Neuronal stem cell (in vitro differentiated cells): ENCODE measurements around the gene LSAMP.

Source experiments
- DNase-seq: peaks from one replicate; pipeline ENCODE4 v3.0.0-alpha.2; 2013; ENCODE audit warnings: low spot score
- H2AFZ ChIP-seq: one replicate; pipeline ENCODE4 v1.6.1; 2013; ENCODE audit warnings: mild to moderate bottlenecking, low read length, inconsistent platforms
- H2AK5ac ChIP-seq: 2 replicates; pipeline ENCODE4 v1.6.1; 2013; ENCODE audit warnings: low read depth, mild to moderate bottlenecking, inconsistent platforms, low read length, moderate library complexity, mixed read lengths
- H2BK120ac ChIP-seq: 2 replicates; pipeline ENCODE4 v1.6.1; 2013; ENCODE audit warnings: low read depth, mild to moderate bottlenecking, inconsistent platforms, low read length, moderate library complexity, mixed read lengths
- H2BK12ac ChIP-seq: one replicate; pipeline ENCODE4 v1.6.1; 2013; ENCODE audit warnings: low read length, inconsistent platforms
- H2BK15ac ChIP-seq: 2 replicates; pipeline ENCODE4 v1.6.1; 2013; ENCODE audit warnings: mild to moderate bottlenecking, low read length, inconsistent platforms, mixed read lengths
- H2BK5ac ChIP-seq: one replicate; pipeline ENCODE4 v1.6.1; 2013; ENCODE audit warnings: inconsistent platforms, mild to moderate bottlenecking, low read length, moderate library complexity
- H3K14ac ChIP-seq: one replicate; pipeline ENCODE4 v1.6.1; 2013; ENCODE audit warnings: low read length, inconsistent platforms
- H3K18ac ChIP-seq: 2 replicates; pipeline ENCODE4 v1.6.1; 2013; ENCODE audit warnings: low read length, inconsistent platforms
- H3K23ac ChIP-seq: 2 replicates; pipeline ENCODE4 v1.6.1; 2013; ENCODE audit warnings: low read depth, mild to moderate bottlenecking, mixed read lengths, low read length, inconsistent platforms; ENCODE audit not compliant: poor library complexity
- H3K27ac ChIP-seq: replicated peaks from 3 replicates; pipeline ENCODE4 v1.5.1; 2013; ENCODE audit warnings: low read length, inconsistent platforms
- H3K27me3 ChIP-seq, 3 experiments: 2 replicates each; pipeline ENCODE4 v1.6.1; 2013; ENCODE audit warnings: low read length in 3 of 3, mild to moderate bottlenecking in 2 of 3, inconsistent platforms in 1 of 3, low read depth in 1 of 3, mixed read lengths in 1 of 3, moderate library complexity in 1 of 3; ENCODE audit not compliant: control insufficient read depth in 3 of 3, insufficient read depth in 3 of 3
- H3K36me3 ChIP-seq, 2 donors: replicated peaks in 1 of 2; 2 replicates each; pipeline ENCODE4 v1.6.1; 2013; ENCODE audit warnings: low read length in 2 of 2; ENCODE audit not compliant: control insufficient read depth in 2 of 2, insufficient read depth in 2 of 2
- H3K4ac ChIP-seq: 2 replicates; pipeline ENCODE4 v1.6.1; 2013; ENCODE audit warnings: inconsistent platforms, mild to moderate bottlenecking, low read length, moderate library complexity
- H3K4me1 ChIP-seq, 2 donors: 1 replicate in 1 of 2; 2 replicates in 1 of 2; pipeline ENCODE4 v1.6.1; 2013; ENCODE audit warnings: low read length in 2 of 2, low read depth in 1 of 2; ENCODE audit not compliant: control insufficient read depth in 2 of 2, insufficient read depth in 1 of 2
- H3K4me2 ChIP-seq: one replicate; pipeline ENCODE4 v1.6.1; 2013; ENCODE audit warnings: mild to moderate bottlenecking, low read length, inconsistent platforms; ENCODE audit not compliant: insufficient read depth, poor library complexity, severe bottlenecking
- H3K4me3 ChIP-seq, 2 donors: 2 replicates each; pipeline ENCODE4 v1.5.1; 2013; ENCODE audit warnings: low read length in 2 of 2, mild to moderate bottlenecking in 2 of 2, inconsistent platforms in 1 of 2, moderate library complexity in 1 of 2
- H3K79me1 ChIP-seq: one replicate; pipeline ENCODE4 v1.6.1; 2013; ENCODE audit warnings: low read depth, mild to moderate bottlenecking, inconsistent platforms, low read length, moderate library complexity
- H3K9ac ChIP-seq: one replicate; pipeline ENCODE4 v1.6.1; 2013; ENCODE audit warnings: mild to moderate bottlenecking, low read depth, low read length, inconsistent platforms; ENCODE audit not compliant: poor library complexity
- H3K9me3 ChIP-seq, 2 donors: replicated peaks in 1 of 2; 2 replicates each; pipeline versions ENCODE3 to v1.6.1; 2013; ENCODE audit warnings: low read length in 2 of 2, mild to moderate bottlenecking in 2 of 2, inconsistent platforms in 1 of 2, low read depth in 1 of 2, mixed read lengths in 1 of 2, moderate library complexity in 1 of 2; ENCODE audit not compliant: control insufficient read depth in 2 of 2, insufficient read depth in 1 of 2
- H4K8ac ChIP-seq: one replicate; pipeline ENCODE4 v1.6.1; 2013; ENCODE audit warnings: low read depth, mild to moderate bottlenecking, inconsistent platforms, low read length, moderate library complexity
- H4K91ac ChIP-seq: one replicate; pipeline ENCODE4 v1.6.1; 2013; ENCODE audit warnings: low read length, low read depth, mild to moderate bottlenecking, inconsistent platforms; ENCODE audit not compliant: poor library complexity
- WGBS, 2 donors: extraction: QIAGEN DNeasy Blood & Tissue Kit; methylation state at CpG; one replicate each; pipeline ENCODE4 v1.1.7; 2013; ENCODE audit warnings: missing lambda C conversion rate in 2 of 2, mixed read lengths in 1 of 2; ENCODE audit not compliant: insufficient read length in 2 of 2, insufficient replicate concordance in 1 of 2; ENCODE audit errors: extremely low coverage in 2 of 2; 5-methylcytosine and 5-hydroxymethylcytosine counted together

Gene LSAMP

DNA sequence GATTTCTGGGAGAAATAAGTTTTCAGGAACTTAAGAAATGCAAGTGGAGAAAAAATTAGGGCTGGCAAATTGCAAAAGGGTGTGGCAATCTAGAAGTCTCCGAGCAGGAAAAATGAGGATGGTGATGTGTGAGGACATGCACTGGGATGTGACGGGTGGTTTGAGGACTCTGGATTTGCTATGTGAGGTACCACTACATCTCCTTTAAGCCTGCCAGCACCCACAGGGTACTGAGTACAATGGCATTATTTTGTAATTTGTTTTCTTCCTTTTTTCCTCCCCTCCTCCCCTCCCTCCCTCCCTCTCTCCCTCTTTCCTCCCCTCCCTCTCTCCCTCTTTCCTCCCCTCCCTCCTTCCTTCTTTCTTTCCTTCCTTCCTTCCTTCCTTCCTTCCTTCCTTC, 584.5 kb downstream of the LSAMP start:
- H3K23ac ChIP-seq, result no peak overlapping the region
- no peaks in the 10 kb centered on the region for H3K27me3 ChIP-seq
- H2BK120ac ChIP-seq, result no peak overlapping the region
- no peak overlapping the region for H3K9ac ChIP-seq
- H3K27ac ChIP-seq, result no peak overlapping the region
- H3K79me1 ChIP-seq, result no peaks in the 10 kb centered on the region
- no peak overlapping the region for H2BK12ac ChIP-seq
- no peak overlapping the region for H3K4me3 ChIP-seq
- no peak overlapping the region for H3K14ac ChIP-seq
- no CpG with 5 or more reads among the region's 2 CpGs for WGBS, 2 donors
- no peak overlapping the region for H4K8ac ChIP-seq
- H3K36me3 ChIP-seq, result no peaks in the 10 kb centered on the region
- no peak overlapping the region for H2BK15ac ChIP-seq
- no peak overlapping the region for H2AK5ac ChIP-seq
- H3K4me1 ChIP-seq, result peaks cover 13 to 15% of the 10 kb centered on the region in 2 donors
- no peak overlapping the region for H3K4ac ChIP-seq
- no peak overlapping the region for H2BK5ac ChIP-seq
- H3K9me3 ChIP-seq, result no peaks in the 10 kb centered on the region
- no peak overlapping the region for H3K4me2 ChIP-seq
- DNase-seq, result no peak
- no peak overlapping the region for H4K91ac ChIP-seq
- H3K18ac ChIP-seq, result no peak overlapping the region
- H2AFZ ChIP-seq, result no peak overlapping the region

DNA sequence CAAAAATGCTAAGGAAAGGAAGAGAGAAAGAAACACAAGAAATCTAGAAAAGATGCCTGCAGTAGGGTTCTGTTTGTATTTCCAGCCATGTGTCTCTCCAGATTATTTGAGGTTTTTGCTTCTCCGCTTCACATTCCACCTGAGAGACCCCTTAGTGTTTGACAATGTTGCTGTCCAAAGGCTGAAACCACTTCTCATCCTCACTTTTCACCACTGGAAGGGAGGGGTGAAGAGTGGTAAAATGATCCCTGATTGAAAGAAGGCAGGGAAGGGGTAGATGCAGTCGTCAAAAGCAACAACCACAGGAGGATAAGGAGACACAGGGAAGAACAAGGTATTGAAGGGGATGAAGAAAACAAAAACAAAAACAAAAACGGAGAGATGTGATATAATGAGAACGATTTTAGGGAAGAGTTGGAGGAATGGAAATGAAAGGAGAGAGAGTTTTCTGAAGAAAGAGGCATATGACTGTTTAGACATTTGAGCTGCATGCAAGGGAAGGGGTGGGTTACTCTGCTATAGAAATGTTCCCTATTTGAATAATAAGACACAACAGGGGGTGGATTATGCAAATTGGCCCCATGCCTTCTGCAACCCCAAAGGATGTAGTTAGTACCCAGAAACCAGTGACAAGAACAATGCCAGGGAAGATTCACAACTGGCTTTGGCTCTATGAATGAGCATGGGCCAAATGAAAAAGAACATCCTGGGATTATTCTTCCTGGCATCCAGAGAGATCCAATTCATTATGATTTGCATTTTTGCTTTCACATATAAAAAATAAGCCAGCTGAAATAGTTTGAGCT, 586.1 kb downstream of the LSAMP start:
- DNase-seq, result peak; percentile 64

DNA sequence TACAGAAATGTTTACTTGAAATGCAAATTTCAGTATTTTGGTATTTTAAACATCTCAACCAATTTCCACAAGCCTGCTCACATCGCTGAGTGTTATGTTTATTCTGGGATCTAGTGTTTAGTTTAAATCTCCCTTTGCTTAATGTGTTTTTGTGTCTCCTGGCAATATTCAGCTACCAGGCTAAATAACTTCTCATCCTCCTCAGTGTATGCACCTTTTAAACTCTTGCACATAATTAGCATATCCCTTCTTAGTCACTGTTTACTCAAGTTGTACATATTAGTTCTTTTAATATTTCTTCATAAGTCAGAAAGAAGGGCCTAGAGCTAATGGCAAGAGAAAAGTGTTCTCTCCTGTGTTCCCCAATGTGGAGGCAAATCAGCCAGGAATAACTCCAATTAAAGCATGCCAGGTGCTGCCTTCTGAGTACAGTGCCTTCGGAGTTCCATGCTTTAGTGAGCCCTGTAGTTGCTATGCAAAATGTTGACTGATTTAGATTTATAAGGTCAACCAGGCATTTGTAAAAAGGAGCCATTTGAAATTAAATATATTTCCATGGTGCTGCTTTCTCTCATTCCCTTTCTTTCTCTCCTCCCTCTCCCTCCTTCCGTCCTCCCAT, 587.7 kb downstream of the LSAMP start:
- Histone ChIP-seq H3K23ac (no peak overlapping the region), H3K14ac (no peak overlapping the region), H3K9ac (no peak overlapping the region), H2AK5ac (no peak overlapping the region), H3K4me2 (no peak overlapping the region), H2BK5ac (no peak overlapping the region), H3K36me3 (no peaks in the 10 kb centered on the region), H3K4me3 (no peak overlapping the region), H3K79me1 (no peaks in the 10 kb centered on the region), H3K4ac (no peak overlapping the region), H2BK120ac (no peak overlapping the region), H3K9me3 (no peaks in the 10 kb centered on the region), H2AFZ (no peak overlapping the region), H4K91ac (no peak overlapping the region), H2BK12ac (no peak overlapping the region), H4K8ac (no peak overlapping the region), H2BK15ac (no peak overlapping the region), H3K27ac (no peak overlapping the region), H3K18ac (no peak overlapping the region), H3K4me1 (peaks cover 10% of the 10 kb centered on the region in 2 donors), H3K27me3 (no peaks in the 10 kb centered on the region)
- no CpG with 5 or more reads among the region's 3 CpGs for WGBS, 2 donors
- DNase-seq, result no peak

More for the DNA sequence above, 586.1 kb downstream of the LSAMP start:
- Histone ChIP-seq H3K23ac (no peak overlapping the region), H2AK5ac (no peak overlapping the region), H2BK12ac (no peak overlapping the region), H3K79me1 (no peaks in the 10 kb centered on the region), H2AFZ (no peak overlapping the region), H3K9me3 (no peaks in the 10 kb centered on the region), H2BK15ac (no peak overlapping the region), H4K91ac (no peak overlapping the region), H3K4me3 (no peak overlapping the region), H3K9ac (no peak overlapping the region), H2BK5ac (no peak overlapping the region), H3K4me2 (no peak overlapping the region), H3K18ac (no peak overlapping the region), H4K8ac (no peak overlapping the region), H2BK120ac (no peak overlapping the region), H3K4ac (no peak overlapping the region), H3K27ac (no peak overlapping the region), H3K14ac (no peak overlapping the region), H3K27me3 (no peaks in the 10 kb centered on the region), H3K36me3 (no peaks in the 10 kb centered on the region), H3K4me1 (peaks cover 13 to 15% of the 10 kb centered on the region in 2 donors)
- WGBS, 2 donors, result no CpG with 5 or more reads among the region's 4 CpGs

DNA sequence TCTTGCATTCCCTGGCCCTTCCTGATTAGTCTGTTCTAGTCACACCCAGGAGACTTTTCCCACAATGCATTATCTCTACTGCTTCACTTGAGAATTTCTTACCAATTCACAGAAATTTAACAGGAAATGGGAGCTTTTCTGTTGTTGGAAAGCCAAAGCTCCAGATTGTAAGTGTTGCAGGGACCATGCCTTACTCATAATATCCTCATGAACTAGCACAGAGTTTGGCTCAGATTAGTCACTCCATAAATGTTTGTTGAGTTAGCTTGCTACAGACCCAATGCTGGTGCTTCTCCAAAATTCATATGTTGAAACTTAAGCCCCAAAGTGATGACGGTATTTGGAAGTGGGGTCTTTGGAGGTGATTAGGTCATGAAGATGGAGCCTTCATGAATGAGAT, 589.4 kb downstream of the LSAMP start:
- Histone ChIP-seq H4K8ac (no peak overlapping the region), H2BK12ac (no peak overlapping the region), H3K23ac (no peak overlapping the region), H3K18ac (no peak overlapping the region), H3K4ac (no peak overlapping the region), H3K4me2 (no peak overlapping the region), H2AFZ (no peak overlapping the region), H3K36me3 (no peaks in the 10 kb centered on the region), H3K9ac (no peak overlapping the region), H2BK15ac (no peak overlapping the region), H2AK5ac (no peak overlapping the region), H3K9me3 (no peaks in the 10 kb centered on the region), H3K4me1 (peaks cover 5 to 9% of the 10 kb centered on the region in 2 donors), H3K27me3 (no peaks in the 10 kb centered on the region), H3K14ac (no peak overlapping the region), H3K4me3 (no peak overlapping the region), H3K79me1 (no peaks in the 10 kb centered on the region), H3K27ac (no peak overlapping the region), H2BK5ac (no peak overlapping the region), H4K91ac (no peak overlapping the region), H2BK120ac (no peak overlapping the region)
- DNase-seq, result no peak
- no CpG with 5 or more reads among the region's 1 CpG for WGBS, 2 donors
